GM19455 (cell line): ENCODE measurements around the gene DMAP1.
"Not testable (repeated sequence)": the region's sequence is repeated elsewhere in the genome, so short reads cannot be mapped to it uniquely, and the experiment has no call there.

Source experiments
- ATAC-seq: cut with Tn5 transposase; IDR thresholded peaks from one replicate; pipeline ENCODE4 v1.9.1; 2021; ENCODE audit not compliant: unreplicated experiment

Gene DMAP1

GRCh38 chr1:44213222-44214112 lies at the start of gene DMAP1:
TSS of gene DMAP1 (plus strand) at chr1:44213471. CDS start at chr1:44213754, 283 bp downstream.
- peak; percentile 59 for ATAC-seq

- ATAC-seq = no peak
Observed at GRCh38 chr1:44168520-44169098, 44.7 kb upstream of the DMAP1 start.

- no peak for ATAC-seq
Observed at GRCh38 chr1:44170281-44170823, 42.9 kb upstream of the DMAP1 start.

GRCh38 chr1:44174630-44175029 lies 38.6 kb upstream of the DMAP1 start:
- no peak for ATAC-seq

- no peak for ATAC-seq
Observed at GRCh38 chr1:44200336-44200735, 12.9 kb upstream of the DMAP1 start.

GRCh38 chr1:44206545-44206944 lies 6.7 kb upstream of the DMAP1 start:
- ATAC-seq = not testable (repeated sequence)

- no peak for ATAC-seq
Observed at GRCh38 chr1:44208226-44208625, 5.0 kb upstream of the DMAP1 start.

- ATAC-seq = no peak
Observed at GRCh38 chr1:44210595-44210994, 2.7 kb upstream of the DMAP1 start.

GRCh38 chr1:44212355-44213221 lies 683 bp upstream of the DMAP1 start:
- ATAC-seq = no peak

GRCh38 chr1:44217809-44218410 lies 4.6 kb downstream of the DMAP1 start:
- ATAC-seq = no peak

- no peak for ATAC-seq
Observed at GRCh38 chr1:44218503-44219300, 5.4 kb downstream of the DMAP1 start.

GRCh38 chr1:44219301-44219626 lies 6.0 kb downstream of the DMAP1 start:
- no peak for ATAC-seq

GRCh38 chr1:44220001-44220751 lies 6.9 kb downstream of the DMAP1 start:
- ATAC-seq = no peak

- ATAC-seq = no peak
Observed at GRCh38 chr1:44220755-44221154, 7.5 kb downstream of the DMAP1 start.

GRCh38 chr1:44221769-44222168 lies 8.5 kb downstream of the DMAP1 start:
- ATAC-seq = no peak

- ATAC-seq = no peak
Observed at GRCh38 chr1:44222397-44223186, 9.3 kb downstream of the DMAP1 start.

GRCh38 chr1:44223187-44223610 lies 9.9 kb downstream of the DMAP1 start:
- no peak for ATAC-seq

GRCh38 chr1:44225761-44226160 lies 12.5 kb downstream of the DMAP1 start:
- ATAC-seq = no peak

- no peak for ATAC-seq
Observed at GRCh38 chr1:44227211-44227610, 13.9 kb downstream of the DMAP1 start.
